ENCODE results near the gene GABRR3. TPM values are rescaled to one million over a fixed set of nuclear protein-coding genes. Genes with fewer than 3 reads are reported as not detected.

Gene GABRR3
- polyA plus RNA-seq, 3 donors, result not detected

- no peaks in the 10 kb centered on the region for H3K27me3 Mint-ChIP-seq (ENCODE audit: low read depth in 3 of 3)
- no peaks in the 10 kb centered on the region for H3K9me3 Mint-ChIP-seq
- Histone ChIP-seq H4K20me1 (ENCODE audit: insufficient read depth, low read length) (no peaks in the 10 kb centered on the region), H3K27ac (ENCODE audit: low read depth in 1 of 2, low read length in 2 of 2) (no peak overlapping the region), H2AFZ (ENCODE audit: insufficient read depth, low read depth, low read length, poor library complexity, severe bottlenecking) (no peak overlapping the region), H3K4me2 (replicated peaks; ENCODE audit: extremely low read depth, low read length, poor library complexity, severe bottlenecking) (no peak overlapping the region), H3K27me3 (ENCODE audit: control insufficient read depth in 2 of 2, insufficient read depth in 2 of 2, low read length in 2 of 2) (no peaks in the 10 kb centered on the region), H3K4me1 (ENCODE audit: control insufficient read depth in 1 of 2, insufficient read depth in 2 of 2, low read length in 2 of 2) (peaks cover 53 to 57% of the 10 kb centered on the region in 2 donors), H3K4me3 (replicated peaks in 1 of 3; ENCODE audit: low read depth in 2 of 3, low read length in 3 of 3) (no peak overlapping the region), H3K79me2 (ENCODE audit: insufficient read depth, low read length) (no peaks in the 10 kb centered on the region), H3K36me3 (replicated peaks in 1 of 2; ENCODE audit: control insufficient read depth in 1 of 2, insufficient read depth in 2 of 2, low read length in 2 of 2) (peaks cover 25 to 48% of the 10 kb centered on the region in 2 donors), H3K9ac (ENCODE audit: insufficient read depth, low read length, poor library complexity, severe bottlenecking) (no peak overlapping the region), H3K9me3 (replicated peaks in 1 of 2; ENCODE audit: control insufficient read depth in 1 of 2, insufficient read depth in 1 of 2, low read length in 2 of 2) (no peaks in the 10 kb centered on the region)
- H3K36me3 Mint-ChIP-seq, result peaks cover 46 to 56% of the 10 kb centered on the region in 2 donors
- no CpG with 5 or more reads among the region's 3 CpGs for WGBS (ENCODE audit: insufficient coverage)
- no peak overlapping the region for H3K4me3 Mint-ChIP-seq
- TF ChIP-seq CTCF (IDR thresholded peaks at IDR 0.05), result no peak
- intact Hi-C loops (cut with micrococcal nuclease), result no loop called here
- no peak for DNase-seq
- H3K4me1 Mint-ChIP-seq, result peaks cover 52% of the 10 kb centered on the region
- H3K27ac Mint-ChIP-seq, result no peak overlapping the region
Measured at GRCh38 chr3:97956051-97956450, 79.1 kb downstream of the GABRR3 start.

DNA sequence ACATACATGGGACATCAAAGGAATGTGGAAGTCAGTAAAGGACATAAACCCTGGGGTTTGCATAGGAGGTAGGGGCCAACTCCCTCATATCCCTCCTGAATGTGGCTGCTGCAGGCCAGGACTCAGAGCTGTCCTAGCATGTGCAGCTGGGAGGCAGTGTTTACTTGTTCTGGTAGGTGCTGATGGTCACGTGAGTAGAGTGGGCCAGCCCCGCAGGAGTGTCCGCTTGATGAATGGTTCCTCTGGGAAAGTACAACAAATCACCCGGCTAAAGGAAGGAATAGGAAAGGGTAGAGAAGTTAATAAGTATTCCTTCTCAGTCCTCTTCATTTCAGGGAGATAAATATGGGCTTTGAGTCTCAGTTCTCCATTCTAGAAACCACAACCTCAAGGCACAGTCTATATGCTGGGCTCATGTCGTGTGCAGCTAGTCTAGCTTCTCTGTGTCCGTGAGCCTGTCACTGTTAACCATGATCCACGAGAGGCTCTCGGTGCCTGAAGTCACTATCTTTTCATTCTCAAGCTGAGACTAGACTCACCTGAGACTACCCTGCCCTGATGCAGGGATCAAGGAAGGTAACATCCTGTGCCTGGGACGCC lies 80.8 kb downstream of the GABRR3 start:
- Histone ChIP-seq H2AFZ (ENCODE audit: insufficient read depth, low read depth, low read length, poor library complexity, severe bottlenecking) (no peak overlapping the region), H3K9ac (ENCODE audit: insufficient read depth, low read length, poor library complexity, severe bottlenecking) (no peak overlapping the region), H3K9me3 (replicated peaks in 1 of 2; ENCODE audit: control insufficient read depth in 1 of 2, insufficient read depth in 1 of 2, low read length in 2 of 2) (no peaks in the 10 kb centered on the region), H3K36me3 (replicated peaks in 1 of 2; ENCODE audit: control insufficient read depth in 1 of 2, insufficient read depth in 2 of 2, low read length in 2 of 2) (peaks cover 25 to 47% of the 10 kb centered on the region in 2 donors), H3K27ac (ENCODE audit: low read depth in 1 of 2, low read length in 2 of 2) (peak overlapping the region; percentile 40 to 52), H3K4me3 (replicated peaks in 1 of 3; ENCODE audit: low read depth in 2 of 3, low read length in 3 of 3) (no peak overlapping the region), H3K79me2 (ENCODE audit: insufficient read depth, low read length) (no peaks in the 10 kb centered on the region), H3K4me1 (ENCODE audit: control insufficient read depth in 1 of 2, insufficient read depth in 2 of 2, low read length in 2 of 2) (peaks cover 53 to 57% of the 10 kb centered on the region in 2 donors), H3K4me2 (replicated peaks; ENCODE audit: extremely low read depth, low read length, poor library complexity, severe bottlenecking) (no peak overlapping the region), H4K20me1 (ENCODE audit: insufficient read depth, low read length) (no peaks in the 10 kb centered on the region), H3K27me3 (ENCODE audit: control insufficient read depth in 2 of 2, insufficient read depth in 2 of 2, low read length in 2 of 2) (no peaks in the 10 kb centered on the region)
- peak overlapping the region; percentile 80 to 93 (median 89) for H3K27ac Mint-ChIP-seq
- H3K4me3 Mint-ChIP-seq, result no peak overlapping the region
- intact Hi-C loops (cut with micrococcal nuclease), result no loop called here
- H3K9me3 Mint-ChIP-seq, result no peaks in the 10 kb centered on the region
- H3K36me3 Mint-ChIP-seq, result peaks cover 53 to 60% of the 10 kb centered on the region in 2 donors
- H3K4me1 Mint-ChIP-seq, result peaks cover 54% of the 10 kb centered on the region
- no peak for TF ChIP-seq CTCF (IDR thresholded peaks at IDR 0.05)
- peak; percentile 14 to 30 (median 19) for DNase-seq
- H3K27me3 Mint-ChIP-seq (ENCODE audit: low read depth in 3 of 3), result no peaks in the 10 kb centered on the region
- WGBS (ENCODE audit: insufficient coverage), result 15% methylated on average over 4 of the region's 9 CpGs
